IMR-90 (cell line): ENCODE results near the gene COX7A2L.

ENCODE experiments used
- CEBPB ChIP-seq: IDR thresholded peaks from 2 replicates; pipeline ENCODE4 v1.6.1; 2012; ENCODE audit warnings: low read depth, low read length, improper control_type of control experiment
- CTCF ChIP-seq: conservative IDR thresholded peaks from 2 replicates; pipeline ENCODE4 v1.5.1; 2012; ENCODE audit warnings: mild to moderate bottlenecking, low read depth, low read length, improper control_type of control experiment
- ELK1 ChIP-seq: fragments of 150-350 bp; IDR thresholded peaks from 2 replicates; pipeline ENCODE4 v1.6.1; 2016; ENCODE audit warnings: low read depth, mild to moderate bottlenecking, low read length, moderate library complexity, borderline replicate concordance
- FOS ChIP-seq: fragments of 150-350 bp; IDR thresholded peaks from 2 replicates; pipeline ENCODE4 v1.6.1; 2016; ENCODE audit warnings: low read depth, low read length
- MAFK ChIP-seq: IDR thresholded peaks from 2 replicates; pipeline ENCODE4 v1.6.1; 2012; ENCODE audit warnings: low read depth, low read length, improper control_type of control experiment
- MXI1 ChIP-seq: IDR thresholded peaks from 2 replicates; pipeline ENCODE4 v1.6.1; 2012; ENCODE audit warnings: low read depth, mild to moderate bottlenecking, low read length, moderate library complexity, borderline replicate concordance
- NFE2L2 ChIP-seq: fragments of 150-350 bp; IDR thresholded peaks from 2 replicates; pipeline ENCODE4 v1.6.1; 2016; ENCODE audit warnings: low read depth, mild to moderate bottlenecking, low read length
- POLR2A ChIP-seq: IDR thresholded peaks from 2 replicates; pipeline ENCODE4 v1.6.1; 2012; ENCODE audit warnings: mild to moderate bottlenecking, low read depth, low read length
- RCOR1 ChIP-seq: IDR thresholded peaks from 2 replicates; pipeline ENCODE4 v1.6.1; 2012; ENCODE audit warnings: mild to moderate bottlenecking, low read length, improper control_type of control experiment; ENCODE audit not compliant: insufficient replicate concordance
- RFX5 ChIP-seq: IDR thresholded peaks from 2 replicates; pipeline ENCODE4 v1.8.0; 2012; ENCODE audit warnings: low read depth, mild to moderate bottlenecking, low read length, moderate library complexity
- SMC3 ChIP-seq: fragments of 150-350 bp; IDR thresholded peaks from 2 replicates; pipeline ENCODE4 v1.6.1; 2016; ENCODE audit warnings: low read depth, mild to moderate bottlenecking, antibody characterized with exemption, low read length, moderate library complexity
- USF2 ChIP-seq: fragments of 150-350 bp; IDR thresholded peaks from 2 replicates; pipeline ENCODE4 v1.6.1; 2017; ENCODE audit warnings: mild to moderate bottlenecking, antibody characterized with exemption, low read length, low read depth

- TF ChIP-seq POLR2A (no peak), SMC3 (no peak), CTCF (no peak), ELK1 (no peak), CEBPB (no peak), RCOR1 (no peak), NFE2L2 (no peak), RFX5 (no peak), USF2 (no peak), MAFK (no peak), MXI1 (no peak), FOS (no peak)
Measured at GRCh38 chr2:42317945-42318344, 43.1 kb downstream of the COX7A2L start.
